ENCODE results near the gene PADI3.
A peak's percentile ranks its signal among the peaks of the same experiment; 100 is the strongest.

Gene PADI3

GRCh38 chr1:17248781-17249180 lies at the start of gene PADI3:
Gene PADI3, plus strand, starts transcription at chr1:17249098. Its CDS starts 40 bp downstream, at chr1:17249138.
- DNase-seq (ENCODE audit: low read depth in 2 of 2): no peak

- no peak for DNase-seq (ENCODE audit: low read depth in 2 of 2)
Measured at GRCh38 chr1:17199267-17200044, 49.4 kb upstream of the PADI3 start.

- DNase-seq (ENCODE audit: low read depth in 2 of 2): no peak
Measured at GRCh38 chr1:17200246-17200645, 48.7 kb upstream of the PADI3 start.

GRCh38 chr1:17200756-17201155 lies 48.1 kb upstream of the PADI3 start:
- no peak for DNase-seq (ENCODE audit: low read depth in 2 of 2)

- no peak for DNase-seq (ENCODE audit: low read depth in 2 of 2)
Measured at GRCh38 chr1:17201201-17202021, 47.5 kb upstream of the PADI3 start.

GRCh38 chr1:17204546-17205440 lies 44.1 kb upstream of the PADI3 start, which contains the start of gene PADI1:
Gene PADI1, plus strand, starts transcription at chr1:17205128. Its CDS starts 90 bp downstream, at chr1:17205218.
- no peak for DNase-seq (ENCODE audit: low read depth in 2 of 2)

GRCh38 chr1:17205652-17206051 lies 43.2 kb upstream of the PADI3 start:
- no peak for DNase-seq (ENCODE audit: low read depth in 2 of 2)

GRCh38 chr1:17206196-17206595 lies 42.7 kb upstream of the PADI3 start:
- DNase-seq (ENCODE audit: low read depth in 2 of 2): no peak

- DNase-seq (ENCODE audit: low read depth in 2 of 2): no peak
Measured at GRCh38 chr1:17207046-17207445, 41.9 kb upstream of the PADI3 start.

GRCh38 chr1:17207540-17207939 lies 41.4 kb upstream of the PADI3 start:
- no peak for DNase-seq (ENCODE audit: low read depth in 2 of 2)

GRCh38 chr1:17207966-17208418 lies 40.9 kb upstream of the PADI3 start:
- peak in 1 of 2 donors; percentile 4 for DNase-seq (ENCODE audit: low read depth in 2 of 2)

GRCh38 chr1:17208546-17208945 lies 40.4 kb upstream of the PADI3 start:
- DNase-seq (ENCODE audit: low read depth in 2 of 2): no peak

GRCh38 chr1:17209430-17209829 lies 39.5 kb upstream of the PADI3 start:
- no peak for DNase-seq (ENCODE audit: low read depth in 2 of 2)

- no peak for DNase-seq (ENCODE audit: low read depth in 2 of 2)
Measured at GRCh38 chr1:17210176-17210575, 38.7 kb upstream of the PADI3 start.

- DNase-seq (ENCODE audit: low read depth in 2 of 2): no peak
Measured at GRCh38 chr1:17211377-17211776, 37.5 kb upstream of the PADI3 start.

- no peak for DNase-seq (ENCODE audit: low read depth in 2 of 2)
Measured at GRCh38 chr1:17212009-17212408, 36.9 kb upstream of the PADI3 start.

GRCh38 chr1:17212487-17213121 lies 36.3 kb upstream of the PADI3 start:
- peak; percentile 23 to 49 for DNase-seq (ENCODE audit: low read depth in 2 of 2)

GRCh38 chr1:17213148-17213781 lies 35.6 kb upstream of the PADI3 start:
- DNase-seq (ENCODE audit: low read depth in 2 of 2): no peak

GRCh38 chr1:17213782-17214148 lies 35.1 kb upstream of the PADI3 start:
- no peak for DNase-seq (ENCODE audit: low read depth in 2 of 2)

GRCh38 chr1:17214876-17215544 lies 33.9 kb upstream of the PADI3 start:
- no peak for DNase-seq (ENCODE audit: low read depth in 2 of 2)
